MM.1S (cell line): ENCODE data around the gene F8.

Experiments
- DNase-seq: peaks from one replicate; pipeline ENCODE4 v3.0.0-alpha.2; 2015
- H2AFZ ChIP-seq: fragments of 300-600 bp; sonication (generic); 2 replicates; pipeline ENCODE4 v1.6.0; 2016; ENCODE audit warnings: antibody characterized with exemption, low read length
- H3F3A ChIP-seq: fragments of 300-600 bp; sonication (generic); 2 replicates; pipeline ENCODE4 v1.6.1; 2016; ENCODE audit warnings: mild to moderate bottlenecking, antibody characterized with exemption, low read length, moderate library complexity, mixed read lengths; ENCODE audit not compliant: insufficient read depth
- H3K27ac ChIP-seq: fragments of 300-600 bp; sonication (generic); 2 replicates; pipeline ENCODE4 v1.5.1; 2016; ENCODE audit warnings: mild to moderate bottlenecking, low read length
- H3K27me3 ChIP-seq: fragments of 300-600 bp; sonication (generic); replicated peaks from 2 replicates; pipeline ENCODE4 v1.6.0; 2016; ENCODE audit warnings: low read length; ENCODE audit not compliant: insufficient read depth
- H3K36me3 ChIP-seq: fragments of 300-600 bp; sonication (generic); replicated peaks from 2 replicates; pipeline ENCODE4 v1.6.1; 2016; ENCODE audit warnings: mild to moderate bottlenecking, low read length, mixed read lengths; ENCODE audit not compliant: insufficient read depth
- H3K4me1 ChIP-seq: fragments of 300-600 bp; sonication (generic); 2 replicates; pipeline ENCODE4 v1.6.1; 2016; ENCODE audit warnings: low read length, mixed read lengths
- H3K4me2 ChIP-seq: fragments of 300-600 bp; sonication (generic); 2 replicates; pipeline ENCODE4 v1.6.0; 2016; ENCODE audit warnings: low read depth, low read length
- H3K4me3 ChIP-seq: fragments of 300-600 bp; sonication (generic); 2 replicates; pipeline ENCODE4 v1.5.1; 2016; ENCODE audit warnings: low read length, mixed read lengths
- H3K79me2 ChIP-seq: fragments of 300-600 bp; sonication (generic); 2 replicates; pipeline ENCODE4 v1.6.1; 2016; ENCODE audit warnings: mixed run types, low read length, mixed read lengths
- H3K9ac ChIP-seq: fragments of 300-600 bp; sonication (generic); 2 replicates; pipeline ENCODE4 v1.6.1; 2016; ENCODE audit warnings: low read length, mixed read lengths
- H3K9me2 ChIP-seq: fragments of 300-600 bp; sonication (generic); replicated peaks from 2 replicates; pipeline ENCODE4 v1.6.1; 2016; ENCODE audit warnings: mild to moderate bottlenecking, low read length, mixed read lengths; ENCODE audit not compliant: insufficient read depth
- H3K9me3 ChIP-seq: fragments of 300-600 bp; sonication (generic); replicated peaks from 2 replicates; pipeline ENCODE4 v1.6.1; 2016; ENCODE audit warnings: mild to moderate bottlenecking, low read length, mixed read lengths; ENCODE audit not compliant: insufficient read depth
- H4K20me1 ChIP-seq: fragments of 300-600 bp; sonication (generic); 2 replicates; pipeline ENCODE4 v1.6.1; 2016; ENCODE audit warnings: mild to moderate bottlenecking, low read length, moderate library complexity, mixed read lengths; ENCODE audit not compliant: insufficient read depth
- CTCF ChIP-seq: fragments of 300-600 bp; sonication (generic); IDR thresholded peaks from 2 replicates; pipeline ENCODE4 v1.5.1; 2016; ENCODE audit warnings: antibody characterized with exemption, low read length, mixed read lengths
- EZH2 ChIP-seq: fragments of 300-600 bp; sonication (generic); optimal IDR thresholded peaks from 2 replicates; pipeline ENCODE3; 2017; ENCODE audit warnings: low read depth, mild to moderate bottlenecking, antibody characterized with exemption, low read length, mixed read lengths
- EZH2phosphoT487 ChIP-seq: fragments of 300-600 bp; sonication (generic); IDR thresholded peaks from 2 replicates; pipeline ENCODE4 v1.6.1; 2018; ENCODE audit warnings: antibody characterized with exemption, low read length

Gene F8

GRCh38 chrX:154833746-154834274 lies 188.7 kb downstream of the F8 start:
- Histone ChIP-seq H3K36me3 (no peaks in the 10 kb centered on the region), H3F3A (no peaks in the 10 kb centered on the region), H3K9ac (no peak overlapping the region), H2AFZ (no peak overlapping the region), H3K9me3 (no peaks in the 10 kb centered on the region), H3K27ac (no peak overlapping the region), H4K20me1 (no peaks in the 10 kb centered on the region), H3K4me3 (no peak overlapping the region), H3K9me2 (no peaks in the 10 kb centered on the region), H3K4me1 (no peaks in the 10 kb centered on the region), H3K79me2 (no peaks in the 10 kb centered on the region), H3K27me3 (no peaks in the 10 kb centered on the region), H3K4me2 (no peak overlapping the region)
- no peak for DNase-seq
- TF ChIP-seq EZH2phosphoT487, result no peak
- no peak for TF ChIP-seq EZH2
- TF ChIP-seq CTCF, result no peak

- no peak overlapping the region for H3K27ac ChIP-seq
- TF ChIP-seq CTCF, result no peak
- TF ChIP-seq EZH2, result no peak
- no peak for TF ChIP-seq EZH2phosphoT487
- no peaks in the 10 kb centered on the region for H3K9me2 ChIP-seq
- H3K36me3 ChIP-seq, result no peaks in the 10 kb centered on the region
- no peaks in the 10 kb centered on the region for H3K79me2 ChIP-seq
- no peaks in the 10 kb centered on the region for H4K20me1 ChIP-seq
- H3F3A ChIP-seq, result peaks cover 8% of the 10 kb centered on the region; the same call in 1 of the 2 replicates
- H3K4me3 ChIP-seq, result no peak overlapping the region
- peaks cover 20% of the 10 kb centered on the region for H3K4me1 ChIP-seq
- DNase-seq, result no peak
- no peak overlapping the region for H2AFZ ChIP-seq
- no peaks in the 10 kb centered on the region for H3K27me3 ChIP-seq
- H3K9me3 ChIP-seq, result no peaks in the 10 kb centered on the region
- no peak overlapping the region for H3K4me2 ChIP-seq
- H3K9ac ChIP-seq, result no peak overlapping the region
These were observed 192.5 kb downstream of the F8 start for GRCh38 chrX:154829926-154830442.

- no peaks in the 10 kb centered on the region for H3K36me3 ChIP-seq
- no peak overlapping the region for H3K27ac ChIP-seq
- H3K9me3 ChIP-seq, result no peaks in the 10 kb centered on the region
- peaks cover 8% of the 10 kb centered on the region; the same call in 1 of the 2 replicates for H3F3A ChIP-seq
- H3K79me2 ChIP-seq, result no peaks in the 10 kb centered on the region
- H3K4me1 ChIP-seq, result peaks cover 20% of the 10 kb centered on the region
- no peak for TF ChIP-seq EZH2phosphoT487
- TF ChIP-seq EZH2, result no peak
- TF ChIP-seq CTCF, result no peak
- no peak overlapping the region for H2AFZ ChIP-seq
- DNase-seq, result no peak
- H3K9me2 ChIP-seq, result no peaks in the 10 kb centered on the region
- no peak overlapping the region for H3K4me2 ChIP-seq
- H3K9ac ChIP-seq, result no peak overlapping the region
- no peaks in the 10 kb centered on the region for H3K27me3 ChIP-seq
- no peak overlapping the region for H3K4me3 ChIP-seq
- H4K20me1 ChIP-seq, result no peaks in the 10 kb centered on the region
These were observed 193.4 kb downstream of the F8 start for GRCh38 chrX:154829134-154829533.
